OCI-LY7 (cell line): ENCODE results near the gene POTEH.
"Not testable (repeated sequence)": the region's sequence is repeated elsewhere in the genome, so short reads cannot be mapped to it uniquely, and the experiment has no call there.

Experiments used
- EZH2phosphoT487 ChIP-seq: fragments of 200-600 bp; sonication (generic); IDR thresholded peaks from 2 replicates; pipeline ENCODE4 v1.6.1; 2018; ENCODE audit warnings: low read depth, borderline replicate concordance, mild to moderate bottlenecking, mixed run types, antibody characterized with exemption, low read length, moderate library complexity, mixed read lengths
- TF ChIP-seq, protein P1 (sequence below): fragments of 200-600 bp; sonication (generic); conservative IDR thresholded peaks from 2 replicates; pipeline ENCODE4 v1.5.1; 2014; ENCODE audit warnings: mild to moderate bottlenecking, antibody characterized with exemption, low read length, moderate library complexity, mixed read lengths

DNA sequence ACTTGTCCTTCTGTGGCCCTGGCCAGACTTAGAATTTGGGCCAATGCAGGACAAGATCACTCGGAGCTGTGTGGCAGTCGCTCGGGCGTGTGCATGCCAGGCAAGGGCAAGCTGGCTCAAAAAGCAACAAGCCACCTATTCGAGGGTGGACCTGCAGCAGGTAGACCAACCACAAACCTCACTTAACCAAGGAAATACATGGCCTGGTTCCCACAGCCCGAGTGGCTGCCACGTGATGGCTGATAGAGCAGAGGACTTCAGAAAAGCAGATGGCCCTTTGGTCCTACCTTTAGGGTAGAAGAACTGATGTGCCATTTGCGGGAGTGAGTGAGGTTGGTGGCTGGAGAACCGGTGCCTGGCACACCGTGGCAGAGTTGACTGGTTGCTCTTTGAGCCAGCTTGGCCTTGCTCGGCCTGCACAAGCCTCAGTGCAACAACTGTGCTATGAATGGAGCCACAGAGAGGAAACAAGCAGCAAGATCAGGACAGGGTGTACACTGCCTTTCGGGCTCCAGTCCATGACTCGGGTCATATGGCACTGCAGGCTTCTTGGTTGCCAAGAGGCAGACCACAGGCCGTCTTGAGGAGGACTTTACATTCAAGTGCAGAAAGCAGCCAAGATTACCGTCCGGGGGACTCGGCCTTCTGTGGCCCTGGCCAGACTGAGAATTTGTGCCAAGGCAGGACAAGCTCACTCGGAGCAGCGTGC is 39.5 kb downstream of the POTEH start:
- not testable (repeated sequence) for TF ChIP-seq EZH2phosphoT487
- TF ChIP-seq, protein P1, sequence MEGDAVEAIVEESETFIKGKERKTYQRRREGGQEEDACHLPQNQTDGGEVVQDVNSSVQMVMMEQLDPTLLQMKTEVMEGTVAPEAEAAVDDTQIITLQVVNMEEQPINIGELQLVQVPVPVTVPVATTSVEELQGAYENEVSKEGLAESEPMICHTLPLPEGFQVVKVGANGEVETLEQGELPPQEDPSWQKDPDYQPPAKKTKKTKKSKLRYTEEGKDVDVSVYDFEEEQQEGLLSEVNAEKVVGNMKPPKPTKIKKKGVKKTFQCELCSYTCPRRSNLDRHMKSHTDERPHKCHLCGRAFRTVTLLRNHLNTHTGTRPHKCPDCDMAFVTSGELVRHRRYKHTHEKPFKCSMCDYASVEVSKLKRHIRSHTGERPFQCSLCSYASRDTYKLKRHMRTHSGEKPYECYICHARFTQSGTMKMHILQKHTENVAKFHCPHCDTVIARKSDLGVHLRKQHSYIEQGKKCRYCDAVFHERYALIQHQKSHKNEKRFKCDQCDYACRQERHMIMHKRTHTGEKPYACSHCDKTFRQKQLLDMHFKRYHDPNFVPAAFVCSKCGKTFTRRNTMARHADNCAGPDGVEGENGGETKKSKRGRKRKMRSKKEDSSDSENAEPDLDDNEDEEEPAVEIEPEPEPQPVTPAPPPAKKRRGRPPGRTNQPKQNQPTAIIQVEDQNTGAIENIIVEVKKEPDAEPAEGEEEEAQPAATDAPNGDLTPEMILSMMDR = not testable (repeated sequence)
